NCI-H69 (cell line): ENCODE results near the gene KLF13.

ENCODE experiments used
- DNase-seq: peaks from one replicate; lab custom pipeline; 2025; lab: John Stamatoyannopoulos, UW

Gene KLF13

DNA sequence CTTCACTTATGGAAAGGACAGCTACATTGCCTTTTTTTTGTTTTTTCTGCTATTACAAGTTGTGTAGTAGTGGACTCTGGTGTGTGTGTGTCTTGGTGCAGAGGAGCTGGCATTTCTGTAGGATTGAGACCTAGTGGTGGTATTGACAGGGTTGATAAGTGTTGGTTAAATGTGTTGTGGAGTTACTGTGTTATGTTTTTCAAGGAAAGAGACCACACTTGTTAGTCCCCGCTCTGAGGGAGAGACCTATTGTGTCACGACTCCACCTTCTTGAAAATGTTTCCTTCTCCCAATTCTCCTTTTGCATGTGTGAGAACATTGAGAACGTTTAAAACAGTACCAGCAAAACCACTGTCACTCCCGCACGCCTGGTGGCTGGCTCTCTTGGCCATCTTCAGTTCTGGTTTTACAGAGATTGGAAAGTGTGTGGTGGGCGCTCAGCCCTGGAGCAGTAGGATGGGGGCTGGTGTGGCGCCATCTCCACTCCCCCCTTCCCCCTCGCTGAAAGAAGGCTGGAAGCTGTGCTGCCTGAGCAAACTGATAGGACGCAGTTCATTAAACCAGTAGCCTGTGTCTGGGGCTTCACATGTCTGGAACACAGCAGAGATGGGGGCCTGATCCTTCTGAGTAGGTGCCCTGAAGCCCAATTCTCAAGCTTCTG lies 5.5 kb downstream of the KLF13 start:
- peak; percentile 36 for DNase-seq

GRCh38 chr15:31332681-31333071 lies 6.0 kb downstream of the KLF13 start:
- DNase-seq, result no peak

GRCh38 chr15:31333119-31333518 lies 6.5 kb downstream of the KLF13 start:
- DNase-seq, result no peak

GRCh38 chr15:31333820-31334219 lies 7.2 kb downstream of the KLF13 start:
- DNase-seq, result no peak

DNA sequence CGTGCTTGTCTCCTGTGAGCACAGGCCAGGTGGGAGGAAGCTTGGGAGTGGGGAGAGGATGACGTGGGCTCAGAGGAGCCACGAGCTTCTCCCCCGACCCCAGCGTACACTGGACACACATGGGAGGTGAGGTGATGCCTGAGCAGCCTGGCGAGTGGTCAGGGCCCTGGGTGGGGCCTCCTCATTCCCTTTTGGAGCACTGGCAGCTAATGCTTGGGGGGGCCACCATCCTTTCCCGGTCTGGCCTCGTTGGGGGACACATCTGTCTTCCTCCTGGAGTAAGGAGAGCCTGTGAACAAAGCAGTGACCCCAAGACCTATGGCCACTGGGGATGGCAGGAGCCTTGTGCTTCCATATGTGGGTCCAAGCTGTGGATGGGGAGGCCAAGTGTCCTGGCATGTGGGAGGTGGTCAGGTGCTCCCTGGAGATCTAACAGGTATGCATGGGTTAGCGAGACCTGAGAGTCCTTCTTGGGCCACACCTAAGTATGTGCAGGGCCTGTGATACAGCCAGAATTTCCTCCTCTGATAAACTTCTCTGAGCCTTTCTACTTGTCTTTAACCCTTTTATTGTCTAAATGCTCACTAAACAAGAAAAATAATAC lies 9.5 kb downstream of the KLF13 start:
- DNase-seq, result no peak

- peak; percentile 37 for DNase-seq
These were observed 10.1 kb downstream of the KLF13 start for GRCh38 chr15:31336593-31337295.

DNA sequence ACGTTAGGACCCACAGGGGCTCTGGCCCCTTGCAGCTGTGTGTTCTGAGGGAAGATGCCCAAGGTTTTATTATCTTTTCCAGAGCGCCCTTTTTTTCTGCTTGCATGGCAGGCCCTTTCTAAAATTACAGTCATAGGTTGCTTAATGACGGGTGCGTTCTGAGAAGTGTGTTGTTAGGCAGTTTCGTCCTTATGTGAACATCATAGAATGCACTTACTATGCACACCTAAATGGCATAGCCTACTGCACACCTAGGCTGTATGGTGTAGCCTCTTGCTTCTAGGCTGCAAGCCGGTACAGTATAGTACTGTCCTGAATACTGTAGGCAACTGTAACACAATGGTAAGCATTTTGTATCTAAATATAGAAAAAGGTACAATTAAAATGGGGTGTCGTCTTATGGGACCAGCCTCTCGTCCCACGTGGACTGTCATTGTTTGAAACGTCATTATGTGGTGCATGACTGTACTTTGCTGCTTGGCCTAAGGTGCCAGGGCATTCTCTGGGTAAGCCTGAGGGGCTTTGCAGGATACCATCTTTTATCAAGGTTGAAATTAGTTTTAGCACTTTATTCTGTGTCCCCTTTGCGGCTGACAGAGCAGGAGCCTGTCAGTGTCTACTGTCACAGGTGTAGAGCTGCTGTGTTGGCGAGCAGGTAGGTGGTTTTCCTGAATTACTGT lies 10.9 kb downstream of the KLF13 start:
- no peak for DNase-seq

- peak; percentile 87 for DNase-seq
These were observed 11.8 kb downstream of the KLF13 start for GRCh38 chr15:31338318-31338878.

DNA sequence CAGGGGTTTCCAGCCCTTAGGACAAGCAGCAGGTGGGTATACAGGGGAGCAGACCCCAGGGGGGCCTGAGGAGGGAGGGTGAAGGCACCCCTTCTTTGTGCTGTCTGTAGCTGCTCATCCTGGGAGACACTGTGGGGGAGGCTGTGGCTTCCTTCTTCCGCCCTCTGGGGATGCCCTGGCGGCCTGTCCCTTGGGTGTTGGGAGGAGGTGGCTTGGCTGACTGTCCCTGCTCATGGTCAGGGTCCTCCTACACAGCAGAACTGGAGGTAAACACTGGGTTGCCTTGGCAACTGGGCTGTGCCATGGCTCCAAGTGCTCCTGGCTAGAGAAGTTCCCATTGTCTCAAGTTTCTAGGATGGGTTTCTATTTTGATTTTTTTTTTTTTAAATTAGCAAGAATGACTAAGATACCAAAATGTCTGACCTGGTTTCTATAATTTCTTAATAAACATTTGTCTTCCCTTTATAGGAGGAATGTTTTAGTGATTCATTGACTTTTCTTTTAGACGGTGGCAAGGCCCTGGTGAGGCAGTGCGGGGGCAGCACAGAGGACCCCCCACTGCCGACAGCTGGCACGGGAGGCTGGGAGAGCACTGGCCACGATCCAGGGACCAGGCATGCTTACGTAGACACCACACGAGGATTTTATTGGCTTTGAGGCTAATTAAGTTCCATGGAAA lies 12.4 kb downstream of the KLF13 start:
- DNase-seq, result peak; percentile 91

DNA sequence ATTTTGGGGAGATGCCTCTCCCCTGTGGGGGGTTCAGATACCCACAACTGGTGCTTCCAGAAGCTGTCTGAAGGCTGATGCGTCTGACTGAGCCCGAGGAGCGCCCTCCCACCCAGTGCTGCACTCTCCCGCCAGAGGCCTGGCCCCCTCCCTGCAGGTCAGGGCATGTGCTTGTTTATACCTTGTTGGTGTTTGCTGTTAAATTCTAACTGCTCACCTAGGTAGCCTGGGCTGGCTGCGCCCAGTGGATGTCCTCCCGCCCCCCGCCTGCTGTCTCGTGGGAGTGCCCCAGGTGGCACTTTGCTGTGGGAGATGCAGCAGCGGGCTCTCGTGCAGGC lies 12.9 kb downstream of the KLF13 start:
- DNase-seq, result peak; percentile 83

DNA sequence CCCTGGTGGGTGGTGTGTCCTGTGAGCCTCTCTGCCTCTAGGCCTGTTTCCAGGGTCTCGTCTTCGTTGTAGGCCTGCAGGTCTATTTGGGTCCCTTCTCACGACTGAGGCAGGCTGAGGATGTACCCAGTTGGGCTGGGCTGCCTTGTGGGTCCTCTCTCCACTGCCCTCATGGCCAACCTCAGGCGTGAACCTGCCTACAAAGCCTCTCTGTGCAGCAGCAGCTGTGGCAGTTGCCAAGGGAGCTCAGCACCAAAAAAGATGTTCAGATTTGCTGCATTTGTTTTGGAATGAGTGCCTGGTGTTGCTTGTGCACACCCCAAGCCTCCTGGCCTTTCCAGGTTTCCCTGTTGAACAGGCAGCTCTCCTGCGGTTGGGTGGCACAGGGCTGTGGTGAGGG lies 13.4 kb downstream of the KLF13 start:
- DNase-seq, result no peak

GRCh38 chr15:31340592-31340991 lies 14.0 kb downstream of the KLF13 start:
- no peak for DNase-seq

GRCh38 chr15:31341071-31341470 lies 14.4 kb downstream of the KLF13 start:
- no peak for DNase-seq

DNA sequence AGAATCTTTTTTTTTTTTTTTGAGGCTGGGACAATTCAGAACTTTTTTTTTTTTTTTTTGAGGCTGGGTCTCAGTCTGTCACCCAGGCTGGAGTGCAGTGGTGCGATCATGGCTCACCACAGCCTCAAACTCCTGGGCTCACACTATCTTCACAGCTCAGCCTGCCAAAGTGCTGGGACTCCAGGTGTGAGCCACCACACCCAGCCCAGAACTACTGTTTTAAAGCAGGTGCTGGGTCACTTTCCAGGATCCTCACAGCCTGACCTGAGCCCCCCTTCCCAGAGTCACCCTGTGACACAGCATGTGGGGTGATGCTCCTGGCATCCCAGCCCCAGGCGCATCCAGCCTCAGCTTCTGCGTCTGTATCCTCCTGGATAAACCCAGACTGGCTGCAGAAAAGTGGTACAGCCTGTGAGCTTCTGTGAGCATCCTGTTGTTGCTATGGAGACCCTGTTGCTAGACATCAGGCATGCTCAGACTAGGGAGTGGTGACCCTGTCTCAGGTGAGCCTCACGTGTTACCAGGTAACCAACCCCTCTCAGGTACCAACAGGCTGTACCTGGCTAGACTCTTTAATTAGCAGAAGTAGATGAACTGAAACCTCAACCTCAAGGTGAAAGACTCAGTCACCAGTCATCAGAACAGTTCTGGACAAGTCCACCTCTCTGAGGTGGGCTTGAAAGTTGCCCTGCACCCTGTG lies 15.0 kb downstream of the KLF13 start:
- peak; percentile 54 for DNase-seq

GRCh38 chr15:31342381-31342780 lies 15.7 kb downstream of the KLF13 start:
- DNase-seq, result no peak

DNA sequence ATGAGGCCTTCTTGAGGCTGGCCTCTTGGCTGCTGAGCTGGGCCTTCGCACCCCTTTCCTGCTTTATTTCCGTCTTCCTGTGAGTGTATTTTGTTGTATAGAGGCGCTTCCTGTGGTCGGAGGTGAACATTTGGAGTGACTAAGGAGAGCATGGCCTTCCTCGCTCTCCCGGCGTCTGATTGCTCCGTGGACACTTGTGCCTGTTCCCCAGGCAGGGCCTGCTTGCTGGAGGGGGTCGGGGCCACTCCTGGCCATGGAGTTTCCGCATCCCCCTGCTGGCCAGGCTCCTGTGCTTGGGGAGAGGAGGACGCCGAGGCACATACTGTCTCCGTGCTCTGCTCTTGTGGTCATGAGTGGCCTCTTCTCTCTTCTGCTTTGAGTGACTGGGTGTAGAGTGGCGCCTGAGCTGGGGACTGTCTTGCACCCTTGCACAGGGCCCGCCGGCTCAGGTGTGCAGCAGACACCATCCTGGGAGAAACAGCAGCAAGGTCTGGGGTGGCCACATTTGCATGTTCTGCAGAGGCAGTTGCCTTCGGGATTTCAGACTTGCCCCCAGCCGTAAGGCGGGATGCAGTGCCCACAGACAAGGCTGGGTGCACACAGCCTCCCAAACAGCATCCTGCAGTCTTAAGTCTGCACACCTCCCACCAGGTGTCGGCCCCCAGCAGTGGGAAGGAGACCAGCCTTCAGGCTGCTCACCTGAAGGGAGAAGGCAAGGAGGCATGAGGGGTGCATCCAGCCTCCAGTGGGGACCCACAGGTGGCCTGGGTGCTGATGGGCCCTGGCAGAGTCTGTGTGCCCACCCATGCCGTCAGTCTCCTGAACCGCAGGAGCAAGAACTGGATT lies 16.4 kb downstream of the KLF13 start:
- DNase-seq, result no peak

DNA sequence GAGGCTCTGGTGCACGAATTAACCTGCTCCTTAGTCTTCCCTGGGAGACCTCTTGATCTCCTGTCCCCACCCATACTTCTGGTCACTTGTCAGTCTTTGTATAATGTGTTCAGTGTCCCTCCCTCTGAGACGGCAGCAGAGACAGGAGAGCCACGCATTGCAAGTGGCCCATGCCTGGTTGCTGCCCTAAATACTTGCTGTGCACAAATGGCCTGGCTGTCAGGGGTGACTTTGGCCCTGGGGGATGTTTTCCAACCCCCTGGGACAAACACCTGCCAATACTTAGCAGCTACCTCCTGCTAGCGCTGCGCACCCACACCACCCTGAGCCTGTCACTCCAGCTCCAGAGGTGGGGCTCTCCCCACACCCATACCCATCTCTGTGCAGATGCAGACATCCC lies 17.2 kb downstream of the KLF13 start:
- DNase-seq, result no peak

GRCh38 chr15:31344266-31344665 lies 17.6 kb downstream of the KLF13 start:
- DNase-seq, result no peak

DNA sequence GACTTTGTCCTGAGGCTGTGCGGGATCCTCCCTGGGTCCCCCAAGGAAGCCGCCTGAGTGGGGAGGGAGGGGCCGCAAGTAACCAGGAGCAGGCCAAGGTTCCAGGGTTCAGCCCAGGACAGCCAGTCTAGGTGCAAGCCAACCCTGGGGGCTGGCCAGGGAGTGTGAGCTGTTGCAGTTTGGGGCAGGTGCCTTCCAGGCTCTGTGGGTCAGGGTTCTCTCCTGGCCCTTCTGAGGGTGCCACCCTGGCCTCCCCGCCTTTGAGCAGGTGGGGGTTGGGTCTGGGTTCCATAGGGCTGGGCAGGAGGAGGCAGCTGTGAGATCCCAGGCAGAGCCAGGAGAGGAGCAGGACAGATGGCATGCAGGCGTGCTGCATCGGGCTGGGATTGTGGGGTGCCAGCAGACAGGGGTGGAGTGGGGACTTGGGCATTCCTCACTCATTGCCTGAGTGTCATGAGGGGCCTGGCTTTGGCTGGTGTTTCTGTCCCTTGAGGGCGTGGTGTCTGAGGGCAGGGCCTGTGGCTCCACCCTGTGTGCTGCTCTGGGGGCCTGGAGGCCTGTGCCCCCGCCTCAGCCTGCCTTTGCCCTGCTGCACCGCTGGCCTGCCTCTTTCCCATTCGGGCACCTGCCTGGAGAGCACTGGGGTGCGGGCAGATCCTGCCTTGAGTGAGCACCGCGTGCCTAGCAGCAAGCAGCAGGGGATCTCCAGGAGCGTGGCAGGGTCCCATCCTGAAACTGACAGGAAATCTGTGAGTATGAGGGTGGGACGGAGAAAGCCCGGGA lies 18.4 kb downstream of the KLF13 start:
- DNase-seq, result no peak
